Neural crest cell (in vitro differentiated cells): ENCODE results near the gene LLGL2. TPM values are rescaled to one million over a fixed set of nuclear protein-coding genes. Genes with fewer than 3 reads are reported as not detected.
"Not testable (repeated sequence)": the region's sequence is repeated elsewhere in the genome, so short reads cannot be mapped to it uniquely, and the experiment has no call there.

Source experiments
- DNase-seq: peaks from one replicate; pipeline ENCODE4 v3.0.0; 2021; ENCODE audit warnings: low read depth, mixed read lengths, low spot score
- H3K27ac Mint-ChIP-seq: one replicate; pipeline ENCODE4 v1.8.0; 2021; ENCODE audit warnings: mild to moderate bottlenecking, mixed read lengths; ENCODE audit not compliant: unreplicated experiment
- H3K27me3 Mint-ChIP-seq: 2 replicates; pipeline ENCODE4 v1.8.0; 2021; ENCODE audit warnings: low read depth, mild to moderate bottlenecking, mixed read lengths
- H3K36me3 Mint-ChIP-seq: 2 replicates; pipeline ENCODE4 v1.8.0; 2021; ENCODE audit warnings: low read depth, mild to moderate bottlenecking, mixed read lengths
- H3K4me1 Mint-ChIP-seq: 2 replicates; pipeline ENCODE4 v1.8.0; 2021; ENCODE audit warnings: mixed read lengths
- H3K4me3 Mint-ChIP-seq: one replicate; pipeline ENCODE4 v1.8.0; 2021; ENCODE audit warnings: mild to moderate bottlenecking, mixed read lengths
- H3K9me3 Mint-ChIP-seq: 2 replicates; pipeline ENCODE4 v1.8.0; 2021; ENCODE audit warnings: mixed read lengths
- CTCF ChIP-seq: fragments of 200-600 bp; sonication (generic); conservative IDR thresholded peaks from 2 replicates; pipeline ENCODE4 v1.5.0; 2021; ENCODE audit warnings: antibody characterized with exemption, mild to moderate bottlenecking
- total RNA-seq: library from RNA; stranded (reverse); gene quantifications from 2 replicates; pipeline ENCODE4 v1.2.1, GENCODE V29; 2021

LLGL2 gene
- total RNA-seq, 1 donor from 2014 or later, result 3.4 TPM

- H3K36me3 Mint-ChIP-seq, result peaks cover 8% of the 10 kb centered on the region
- no peak for DNase-seq
- peaks cover 18% of the 10 kb centered on the region for H3K4me1 Mint-ChIP-seq
- H3K27me3 Mint-ChIP-seq, result no peaks in the 10 kb centered on the region
- H3K4me3 Mint-ChIP-seq, result peak overlapping the region; percentile 47
- TF ChIP-seq CTCF, result no peak
- H3K9me3 Mint-ChIP-seq, result no peaks in the 10 kb centered on the region
- H3K27ac Mint-ChIP-seq, result no peak overlapping the region
Observed at GRCh38 chr17:75518983-75519537, 6.4 kb upstream of the LLGL2 start.

- H3K9me3 Mint-ChIP-seq, H3K27ac Mint-ChIP-seq, H3K36me3 Mint-ChIP-seq, DNase-seq, H3K4me3 Mint-ChIP-seq, H3K27me3 Mint-ChIP-seq: not testable (repeated sequence)
- H3K4me1 Mint-ChIP-seq, result peaks cover 16% of the 10 kb centered on the region
Observed at GRCh38 chr17:75520413-75520812, 5.1 kb upstream of the LLGL2 start.

- Mint-ChIP-seq H3K4me1 (peaks cover 18% of the 10 kb centered on the region), H3K27me3 (peaks cover 8% of the 10 kb centered on the region), H3K4me3 (no peak overlapping the region), H3K27ac (no peak overlapping the region), H3K9me3 (no peaks in the 10 kb centered on the region), H3K36me3 (peaks cover 8% of the 10 kb centered on the region)
- DNase-seq, result no peak
- no peak for TF ChIP-seq CTCF
Observed at GRCh38 chr17:75521290-75521689, 4.2 kb upstream of the LLGL2 start.

GRCh38 chr17:75521951-75522727 lies 3.4 kb upstream of the LLGL2 start:
- DNase-seq, result no peak
- Mint-ChIP-seq H3K27me3 (peaks cover 16% of the 10 kb centered on the region), H3K27ac (no peak overlapping the region), H3K4me1 (peaks cover 18% of the 10 kb centered on the region), H3K9me3 (no peaks in the 10 kb centered on the region), H3K36me3 (peaks cover 8% of the 10 kb centered on the region), H3K4me3 (peak overlapping the region; percentile 48)
- TF ChIP-seq CTCF, result no peak

GRCh38 chr17:75523647-75524046 lies 1.9 kb upstream of the LLGL2 start:
- Mint-ChIP-seq H3K9me3 (no peaks in the 10 kb centered on the region), H3K4me3 (peak overlapping the region; percentile 68), H3K36me3 (peaks cover 5% of the 10 kb centered on the region), H3K27me3 (peaks cover 18% of the 10 kb centered on the region), H3K27ac (no peak overlapping the region), H3K4me1 (peaks cover 7% of the 10 kb centered on the region)
- no peak for DNase-seq
- TF ChIP-seq CTCF, result no peak

- H3K9me3 Mint-ChIP-seq, result no peaks in the 10 kb centered on the region
- no peak for TF ChIP-seq CTCF
- H3K27me3 Mint-ChIP-seq, result peaks cover 18% of the 10 kb centered on the region
- peaks cover 5% of the 10 kb centered on the region for H3K36me3 Mint-ChIP-seq
- no peak for DNase-seq
- no peak overlapping the region for H3K27ac Mint-ChIP-seq
- H3K4me3 Mint-ChIP-seq, result peak overlapping the region; percentile 68
- peaks cover 7% of the 10 kb centered on the region for H3K4me1 Mint-ChIP-seq
Observed at GRCh38 chr17:75524269-75524969, 1.1 kb upstream of the LLGL2 start.
